HCT116 (cell line): Measurements from ENCODE around the gene HACD1. TPM values are rescaled to one million over a fixed set of nuclear protein-coding genes. Genes with fewer than 3 reads are reported as not detected.

ENCODE experiments used
- total RNA-seq: library from RNA; stranded (reverse); gene quantifications from one replicate; pipeline ENCODE4 v1.2.1, GENCODE V29; 2021; ENCODE audit not compliant: unreplicated experiment

The HACD1 gene
- total RNA-seq, 1 experiment from 2014 or later, result 21.6 TPM

Other genes with a start within 250 kb of the HACD1 start
- gene ST8SIA6, start 162.8 kb downstream of the HACD1 start, total RNA-seq, result 1.3 TPM
- gene STAM, start 26.8 kb upstream of the HACD1 start, total RNA-seq, result 23.0 TPM
- 0.07 TPM for gene TMEM236, start 134.8 kb upstream of the HACD1 start, total RNA-seq
- 0.37 TPM for gene MRC1, start 192.0 kb upstream of the HACD1 start, total RNA-seq